NCI-H146 treated with DMSO at 0.1 percent for 48 hours (cell line): ENCODE data around the gene C1orf210.

Experiments
- DNase-seq: peaks from one replicate; lab custom pipeline; 2025; ENCODE audit not compliant: unreplicated experiment; lab: John Stamatoyannopoulos, UW

Gene C1orf210

GRCh38 chr1:43285269-43285990 is at the start of gene C1orf210:
Gene C1orf210, minus strand, starts transcription at chr1:43285581. Its CDS starts 2,311 bp downstream, at chr1:43283270.
- peak; percentile 58 for DNase-seq

DNA sequence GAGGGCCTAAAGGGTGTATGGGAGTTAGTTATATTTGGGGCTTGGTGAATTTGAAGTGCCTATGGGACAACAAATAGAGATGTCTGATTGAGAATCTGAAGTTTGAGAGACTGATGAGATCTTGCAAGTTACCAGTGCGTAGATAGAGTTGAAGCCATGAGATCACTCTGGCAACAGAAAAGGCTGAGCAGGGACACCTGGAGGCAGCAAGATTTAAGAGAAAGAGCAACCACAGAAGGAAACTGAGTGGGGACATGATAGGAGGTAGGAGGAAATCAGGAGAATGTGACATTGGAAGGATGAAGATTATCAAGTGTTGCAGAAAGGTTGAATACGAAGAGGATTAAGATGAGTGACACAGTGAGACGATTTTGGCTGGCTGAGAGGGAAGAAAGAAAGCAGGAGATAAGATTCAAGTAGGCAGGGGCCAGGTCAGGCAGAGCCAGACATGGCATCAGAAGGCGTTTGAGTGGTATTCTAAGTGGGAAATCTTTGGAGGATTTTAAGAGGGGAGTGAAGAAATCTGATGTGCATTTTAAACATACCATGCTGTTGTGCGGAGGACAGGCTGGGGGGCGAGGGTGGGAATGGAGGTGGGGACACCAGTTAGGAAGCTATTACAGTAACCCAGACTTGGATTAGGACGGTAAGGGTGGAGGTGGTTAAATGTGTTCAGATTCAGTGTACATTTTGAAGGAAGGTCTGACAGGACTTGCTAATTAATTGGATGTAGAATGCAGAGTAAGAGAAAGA is 49.2 kb upstream of the C1orf210 start:
- DNase-seq, result no peak

- no peak for DNase-seq
Measured at GRCh38 chr1:43331688-43332087, 46.3 kb upstream of the C1orf210 start.

- DNase-seq, result no peak
Measured at GRCh38 chr1:43329995-43330751, 44.8 kb upstream of the C1orf210 start.

DNA sequence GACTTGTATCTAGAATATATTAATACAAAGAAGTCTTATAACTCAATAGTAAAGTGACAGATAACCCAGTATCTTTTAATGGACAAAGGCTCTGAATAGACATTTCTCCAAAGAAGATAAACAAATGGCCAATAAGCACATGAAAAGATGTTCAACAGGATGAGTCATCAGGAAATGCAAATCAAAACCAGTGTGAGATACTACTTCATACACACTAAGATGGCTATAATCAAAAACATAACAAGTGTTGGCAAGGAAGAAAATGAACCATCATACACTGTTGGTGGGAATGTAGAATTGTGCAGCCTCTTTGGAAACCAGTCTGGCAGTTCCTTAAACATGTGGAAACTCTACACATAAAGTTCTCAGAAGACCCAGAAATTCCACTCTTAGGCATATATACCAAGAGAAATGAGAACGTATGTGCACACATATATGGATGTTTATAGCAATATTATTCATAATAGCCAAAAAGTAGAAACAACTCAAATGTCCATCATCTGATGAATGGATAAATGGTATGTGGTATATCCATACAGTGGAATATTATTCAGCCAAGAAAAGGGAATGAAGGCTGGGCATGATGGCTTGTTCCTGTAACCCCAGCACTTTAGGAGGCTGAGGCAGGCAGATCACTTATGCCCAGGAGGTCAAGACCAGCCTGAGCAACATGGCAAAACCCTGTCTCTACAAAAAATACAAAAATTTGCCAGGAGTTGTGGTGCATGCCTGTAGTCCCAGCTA is 42.3 kb upstream of the C1orf210 start:
- DNase-seq, result no peak

- no peak for DNase-seq
Measured at GRCh38 chr1:43325381-43325780, 40.0 kb upstream of the C1orf210 start.

DNA sequence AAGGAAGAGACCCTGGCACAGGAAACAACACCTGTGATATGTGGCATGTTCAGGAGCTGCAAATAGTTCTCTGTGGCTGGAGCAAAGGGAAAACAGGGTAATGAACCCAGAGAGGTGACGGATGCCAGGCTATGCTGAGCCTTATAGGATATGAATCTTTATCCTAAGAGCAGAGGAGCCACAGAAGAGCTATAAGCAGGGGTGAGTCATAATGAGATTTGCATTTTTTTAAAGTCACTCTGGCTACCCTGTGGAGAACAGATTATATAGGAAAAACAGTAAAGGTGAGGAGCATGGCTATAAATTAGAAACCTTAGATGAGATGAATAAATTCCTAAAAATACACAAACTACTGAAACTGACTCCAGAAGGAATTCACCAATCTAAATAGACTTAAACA is 39.4 kb upstream of the C1orf210 start:
- no peak for DNase-seq

DNA sequence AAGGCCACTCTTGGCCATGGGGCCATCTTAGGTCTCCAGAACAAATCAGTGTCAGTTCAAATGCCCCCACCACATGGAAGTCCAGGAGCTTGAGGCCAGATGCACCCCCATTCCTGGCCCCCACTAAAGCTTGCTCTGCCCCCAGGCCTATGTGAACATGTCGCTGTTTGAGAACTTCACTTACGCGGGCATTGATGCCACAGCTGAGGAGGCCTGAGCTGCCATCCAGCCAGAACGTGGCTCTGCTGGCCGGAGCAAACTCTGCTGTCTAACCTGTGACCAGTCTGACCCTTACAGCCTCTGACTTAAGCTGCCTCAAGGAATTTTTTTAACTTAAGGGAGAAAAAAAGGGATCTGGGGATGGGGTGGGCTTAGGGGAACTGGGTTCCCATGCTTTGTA is 37.1 kb upstream of the C1orf210 start:
- no peak for DNase-seq

- DNase-seq, result no peak
Measured at GRCh38 chr1:43321331-43321891, 36.0 kb upstream of the C1orf210 start.

DNA sequence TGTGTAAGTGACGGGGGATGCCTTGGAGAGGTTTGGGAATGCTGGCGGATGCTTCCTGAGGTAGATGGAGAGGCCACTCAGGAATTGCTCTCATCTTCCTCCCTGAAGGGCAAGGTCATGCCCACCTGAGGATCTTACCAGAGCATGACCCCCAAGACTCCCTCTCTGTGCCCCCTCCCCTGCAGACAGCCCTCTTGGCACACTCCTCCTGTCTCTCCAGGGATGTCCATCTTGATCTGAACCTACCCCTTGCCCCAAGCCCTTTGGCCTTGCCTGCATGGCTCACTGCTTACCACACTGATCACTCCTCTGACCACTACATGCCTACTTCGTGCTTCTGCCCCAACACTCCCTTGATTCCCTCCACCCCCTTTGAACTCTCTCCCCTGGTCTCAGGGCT is 34.4 kb upstream of the C1orf210 start:
- no peak for DNase-seq

GRCh38 chr1:43319288-43319687 is 33.9 kb upstream of the C1orf210 start:
- no peak for DNase-seq

- no peak for DNase-seq
Measured at GRCh38 chr1:43318831-43319230, 33.5 kb upstream of the C1orf210 start.

DNA sequence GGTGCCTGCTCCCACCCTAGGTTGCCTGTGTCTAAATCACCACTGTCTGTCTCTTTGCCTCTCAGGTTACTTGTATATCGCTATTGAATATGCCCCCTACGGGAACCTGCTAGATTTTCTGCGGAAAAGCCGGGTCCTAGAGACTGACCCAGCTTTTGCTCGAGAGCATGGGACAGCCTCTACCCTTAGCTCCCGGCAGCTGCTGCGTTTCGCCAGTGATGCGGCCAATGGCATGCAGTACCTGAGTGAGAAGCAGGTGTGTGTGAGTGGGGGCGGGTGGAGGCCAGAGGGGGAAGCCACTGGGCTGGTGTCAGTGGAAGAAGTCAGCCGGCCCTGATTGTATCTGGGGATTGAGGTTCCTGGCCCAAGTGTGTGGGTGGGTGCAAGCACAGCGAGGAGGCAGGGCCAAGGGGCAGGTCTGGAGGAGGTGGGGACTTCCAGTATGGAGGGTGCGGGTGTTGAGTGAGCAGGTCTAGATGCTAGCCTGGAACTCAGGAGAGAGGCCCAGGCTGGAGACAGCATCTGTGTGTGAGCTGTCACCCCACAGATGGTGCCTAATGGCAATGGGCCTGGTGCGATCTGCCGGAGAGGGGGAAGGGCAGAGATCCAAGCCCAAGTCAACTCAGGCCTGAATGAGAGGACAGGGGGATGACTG is 32.6 kb upstream of the C1orf210 start:
- DNase-seq, result no peak

DNA sequence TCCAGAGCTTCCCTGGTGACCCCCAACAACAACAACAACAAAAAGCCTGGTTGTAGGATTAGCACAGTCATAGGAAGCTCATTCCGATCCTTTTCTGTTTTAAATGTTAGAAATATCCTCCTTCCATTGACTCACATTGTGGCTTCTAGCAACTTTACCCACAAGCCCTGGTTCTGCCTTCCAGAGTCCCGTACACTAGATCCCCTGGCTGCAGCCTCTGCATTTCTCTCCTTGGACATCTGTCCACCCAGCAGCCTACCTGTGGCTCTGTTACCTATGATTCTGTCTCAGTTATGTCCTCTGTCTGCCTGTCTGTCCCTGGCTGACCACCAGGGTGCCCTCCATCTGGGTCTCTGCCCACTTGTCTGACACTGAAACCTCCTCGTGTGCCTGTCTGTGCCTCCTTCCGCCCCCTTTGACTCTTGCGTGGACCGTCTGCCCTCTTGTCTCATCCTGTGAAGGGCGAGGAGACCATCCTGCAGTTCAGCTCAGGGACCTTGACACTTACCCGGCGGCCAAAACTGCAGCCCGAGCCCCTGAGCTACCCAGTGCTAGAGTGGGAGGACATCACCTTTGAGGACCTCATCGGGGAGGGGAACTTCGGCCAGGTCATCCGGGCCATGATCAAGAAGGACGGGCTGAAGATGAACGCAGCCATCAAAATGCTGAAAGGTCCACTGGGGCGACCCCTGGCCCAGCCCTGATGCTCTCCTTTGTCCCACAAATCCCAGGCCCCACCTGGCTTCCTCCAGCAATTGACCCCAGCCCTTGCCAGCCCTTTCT is 31.5 kb upstream of the C1orf210 start:
- no peak for DNase-seq

- DNase-seq, result no peak
Measured at GRCh38 chr1:43315963-43316737, 30.8 kb upstream of the C1orf210 start.

GRCh38 chr1:43315481-43315880 is 30.1 kb upstream of the C1orf210 start:
- no peak for DNase-seq

- no peak for DNase-seq
Measured at GRCh38 chr1:43314233-43314632, 28.9 kb upstream of the C1orf210 start.

DNA sequence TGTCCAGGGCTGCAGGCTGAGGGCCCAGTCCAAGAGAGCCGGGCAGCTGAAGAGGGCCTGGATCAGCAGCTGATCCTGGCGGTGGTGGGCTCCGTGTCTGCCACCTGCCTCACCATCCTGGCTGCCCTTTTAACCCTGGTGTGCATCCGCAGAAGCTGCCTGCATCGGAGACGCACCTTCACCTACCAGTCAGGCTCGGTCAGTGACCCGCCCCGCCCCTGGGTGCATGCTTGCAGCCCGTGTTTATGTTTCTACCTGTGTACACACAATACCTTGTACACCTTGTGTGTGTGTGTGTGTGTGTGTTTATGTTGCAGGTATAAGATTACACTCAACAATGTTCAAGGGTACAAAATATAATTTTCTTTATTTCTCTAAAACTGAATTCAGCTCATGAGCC is 28.4 kb upstream of the C1orf210 start:
- DNase-seq, result no peak
